Right forelimb (tissue), 1 donor: Measurements from ENCODE around the gene PAN3.
A peak's percentile ranks its signal among the peaks of the same experiment; 100 is the strongest.
"Not testable (repeated sequence)": the region's sequence is repeated elsewhere in the genome, so short reads cannot be mapped to it uniquely, and the experiment has no call there.

Experiments used
- DNase-seq: peaks from one replicate; pipeline ENCODE4 v3.0.0-alpha.2; 2018

PAN3 gene

GRCh38 chr13:28137596-28137995 is 749 bp upstream of the PAN3 start:
- peak; percentile 44 for DNase-seq

DNA sequence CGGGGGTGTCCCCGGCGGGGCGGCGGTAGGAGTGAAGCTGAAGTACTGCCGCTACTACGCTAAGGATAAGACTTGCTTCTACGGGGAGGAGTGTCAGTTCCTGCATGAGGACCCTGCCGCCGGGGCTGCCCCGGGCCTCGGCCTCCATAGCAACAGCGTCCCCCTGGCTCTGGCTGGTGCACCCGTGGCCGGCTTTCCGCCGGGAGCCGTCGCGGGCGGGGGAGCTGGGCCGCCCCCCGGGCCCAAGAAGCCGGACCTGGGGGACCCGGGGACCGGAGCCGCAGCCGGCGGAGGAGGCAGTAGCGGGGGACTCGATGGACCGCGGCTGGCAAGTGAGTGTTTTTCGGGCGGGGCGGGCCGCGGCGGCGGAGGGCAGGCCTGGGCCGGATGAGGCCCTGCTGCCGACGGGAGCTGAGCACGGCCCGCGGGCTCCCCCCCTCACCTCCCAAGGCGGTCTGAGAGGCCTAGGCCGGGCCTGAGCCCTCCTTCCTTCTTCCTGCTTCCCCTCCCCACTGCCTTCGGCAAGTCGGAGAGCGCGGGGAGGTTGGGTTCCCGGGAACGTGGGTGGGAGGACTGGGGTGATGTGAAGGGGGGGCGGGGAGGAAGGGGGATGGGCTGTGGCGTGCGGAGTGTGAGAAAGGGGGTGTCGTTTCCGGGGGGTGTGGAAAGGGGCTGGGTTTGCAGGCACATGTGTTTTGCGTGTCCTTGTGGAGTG is 568 bp downstream of the PAN3 start:
- peak; percentile 95 for DNase-seq

DNA sequence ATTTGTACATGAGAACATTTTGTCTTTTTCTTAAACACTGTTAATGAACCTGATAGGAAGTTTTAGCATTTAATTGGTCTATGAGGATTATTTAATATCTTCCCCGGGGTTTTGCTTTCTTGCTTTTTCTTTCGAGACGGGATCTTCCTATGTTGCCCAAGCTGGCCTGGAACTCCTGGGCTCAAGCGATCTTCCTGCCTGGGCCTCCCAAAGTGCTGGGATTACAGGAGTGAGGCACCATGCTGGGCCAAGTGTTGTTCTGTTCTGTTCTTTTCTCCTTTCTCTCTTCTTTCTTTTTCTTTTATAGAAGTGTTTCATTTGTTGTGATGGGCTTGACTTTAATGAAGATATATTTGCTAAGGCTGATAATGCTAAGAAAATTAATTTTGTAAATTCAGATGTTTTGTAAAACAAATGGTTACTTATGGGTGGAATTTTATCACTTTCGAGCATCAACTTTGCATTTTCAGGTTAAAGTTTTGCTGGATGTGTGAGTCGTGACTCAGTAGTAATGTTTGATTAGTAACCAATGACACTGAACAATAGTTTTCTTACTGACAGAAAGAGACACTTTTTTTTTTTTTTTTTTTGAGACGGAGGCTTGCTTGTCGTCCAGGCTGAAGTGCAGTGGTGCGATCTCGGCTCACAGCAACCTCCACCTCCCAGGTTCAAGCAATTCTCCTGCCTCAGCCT is 2.2 kb downstream of the PAN3 start:
- no peak for DNase-seq

DNA sequence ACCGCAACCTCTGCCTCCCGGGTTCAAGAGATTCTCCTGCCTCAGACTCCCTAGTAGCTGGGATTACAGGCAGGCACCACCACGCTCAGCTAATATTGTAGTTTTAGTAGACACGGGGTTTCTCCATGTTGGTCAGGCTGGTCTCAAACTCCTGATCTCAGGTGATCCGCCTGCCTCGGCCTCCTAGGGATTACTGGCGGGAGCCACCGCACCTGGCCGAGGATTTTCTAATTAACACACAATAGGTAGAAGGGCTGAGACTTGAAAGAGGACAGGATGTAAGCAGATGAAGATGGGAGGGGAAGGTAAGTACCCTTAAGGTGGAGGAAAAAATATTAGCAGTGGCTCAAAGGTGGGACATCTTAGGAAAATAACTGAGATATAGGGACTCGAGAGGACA is 3.2 kb downstream of the PAN3 start:
- not testable (repeated sequence) for DNase-seq

- DNase-seq, result no peak
Measured at GRCh38 chr13:28145049-28145448, 6.7 kb downstream of the PAN3 start.

DNA sequence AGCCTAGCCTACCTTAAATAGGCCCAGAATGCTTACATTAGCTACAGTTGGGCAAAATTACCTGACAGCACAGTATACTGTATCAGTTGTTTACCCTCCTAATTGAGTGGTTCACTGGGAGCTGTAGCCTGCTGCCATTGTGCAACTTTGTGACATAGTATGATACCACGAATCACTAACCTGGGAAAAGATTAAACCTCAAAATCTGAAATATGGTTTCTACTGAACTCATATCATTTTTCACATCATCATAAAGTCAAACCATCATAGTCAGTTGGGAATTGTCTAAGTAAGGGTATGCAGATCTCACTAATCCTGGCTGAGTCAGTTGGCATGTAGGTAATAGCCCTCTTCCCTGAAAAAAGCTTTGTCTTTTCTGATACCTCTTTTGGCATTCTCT is 9.2 kb downstream of the PAN3 start:
- no peak for DNase-seq

DNA sequence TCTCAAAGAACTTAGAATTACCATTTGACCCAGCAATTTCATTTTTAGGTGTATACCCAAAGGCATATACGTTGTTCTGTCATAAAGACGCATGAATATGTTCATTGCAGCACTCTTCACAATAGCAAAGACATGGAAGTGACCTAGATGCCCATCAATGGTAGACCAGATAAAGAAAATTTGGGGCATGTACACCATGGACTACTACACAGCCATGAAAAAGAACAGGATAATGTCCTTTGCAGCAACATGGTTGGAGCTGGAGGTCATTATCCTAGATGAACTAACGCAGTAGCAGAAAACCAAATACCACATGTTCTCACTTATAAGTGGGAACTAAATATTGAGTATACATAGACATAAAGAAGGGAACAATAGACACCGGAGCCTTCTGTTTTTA is 20.7 kb downstream of the PAN3 start:
- no peak for DNase-seq

GRCh38 chr13:28161370-28161769 is 23.0 kb downstream of the PAN3 start:
- no peak for DNase-seq

DNA sequence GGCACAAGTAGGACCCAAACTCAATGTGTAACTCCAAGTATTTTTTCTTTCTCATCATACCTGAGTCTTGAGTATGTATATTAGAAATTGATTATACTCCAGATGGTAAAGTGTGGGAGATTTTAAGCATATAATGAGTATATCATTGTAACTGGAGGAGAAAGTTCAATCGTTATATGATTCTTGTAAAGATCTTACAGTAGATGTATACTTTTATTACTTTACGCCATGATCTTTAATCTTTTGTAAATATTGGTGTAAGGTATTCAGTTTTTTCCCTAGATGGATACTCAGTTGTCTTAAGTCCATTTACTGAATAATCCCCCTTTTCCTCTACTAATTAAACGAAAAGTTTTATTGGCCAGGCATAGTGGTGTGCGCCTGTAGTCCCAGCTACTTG is 25.2 kb downstream of the PAN3 start:
- DNase-seq, result no peak

DNA sequence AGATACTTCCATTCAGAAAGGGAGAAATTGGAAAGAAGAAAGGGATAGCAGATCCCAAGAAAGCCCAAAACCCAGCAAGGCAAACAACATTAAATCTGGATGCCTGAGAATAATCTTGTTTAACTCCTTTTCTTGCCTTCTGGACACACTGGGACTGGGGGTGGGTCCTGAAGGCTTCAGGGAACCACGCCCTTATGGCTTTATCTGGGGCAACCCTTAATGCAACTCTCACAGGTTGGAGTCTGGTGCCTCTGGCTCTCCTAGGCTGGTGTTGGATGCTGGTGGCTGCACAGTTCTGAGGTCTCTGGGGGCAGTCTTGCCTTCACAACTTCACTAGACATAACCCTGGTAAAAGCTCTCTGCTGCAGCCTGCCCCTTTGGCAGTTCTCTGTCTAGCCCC is 27.9 kb downstream of the PAN3 start:
- no peak for DNase-seq

DNA sequence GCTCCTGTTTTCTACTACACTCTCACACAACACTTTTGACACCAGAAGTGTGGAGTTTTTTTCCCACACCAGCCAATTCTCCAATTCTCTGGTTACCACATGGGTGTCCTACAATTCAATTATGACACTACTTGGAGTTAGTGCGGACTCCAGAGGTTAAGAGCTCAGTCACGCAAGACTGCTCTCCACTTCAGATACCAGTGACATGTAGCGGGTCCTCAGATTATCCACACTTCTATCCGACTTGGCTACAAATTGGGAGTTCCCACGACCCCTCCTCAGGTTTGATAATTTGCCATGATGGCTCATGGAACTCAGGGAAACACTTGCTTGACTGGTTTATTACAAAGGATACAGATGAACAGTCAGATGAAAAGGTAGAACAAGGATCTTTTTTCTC is 32.9 kb downstream of the PAN3 start:
- DNase-seq, result no peak

GRCh38 chr13:28172947-28173346 is 34.6 kb downstream of the PAN3 start:
- no peak for DNase-seq

- DNase-seq, result no peak
Measured at GRCh38 chr13:28173793-28174192, 35.4 kb downstream of the PAN3 start.

GRCh38 chr13:28177327-28177726 is 39.0 kb downstream of the PAN3 start:
- DNase-seq, result no peak

DNA sequence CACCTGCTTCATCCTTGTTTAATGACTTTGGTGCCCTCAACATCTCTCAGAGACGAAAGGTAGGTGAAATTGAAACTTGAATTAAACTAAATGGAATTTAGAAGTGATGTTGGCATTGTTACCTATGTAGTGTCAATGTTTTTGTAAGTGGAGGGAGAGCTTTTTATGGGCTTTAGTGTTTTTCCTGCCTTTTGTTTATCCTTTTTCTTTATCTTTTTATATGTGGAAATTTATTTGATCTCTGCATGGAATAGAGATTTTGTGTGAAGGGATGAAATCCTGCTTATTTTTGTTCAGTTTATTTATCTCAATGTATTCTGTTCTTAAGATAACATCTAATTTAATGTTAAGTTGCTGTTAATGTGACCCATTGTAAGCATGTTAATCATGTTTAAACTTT is 39.5 kb downstream of the PAN3 start:
- no peak for DNase-seq

DNA sequence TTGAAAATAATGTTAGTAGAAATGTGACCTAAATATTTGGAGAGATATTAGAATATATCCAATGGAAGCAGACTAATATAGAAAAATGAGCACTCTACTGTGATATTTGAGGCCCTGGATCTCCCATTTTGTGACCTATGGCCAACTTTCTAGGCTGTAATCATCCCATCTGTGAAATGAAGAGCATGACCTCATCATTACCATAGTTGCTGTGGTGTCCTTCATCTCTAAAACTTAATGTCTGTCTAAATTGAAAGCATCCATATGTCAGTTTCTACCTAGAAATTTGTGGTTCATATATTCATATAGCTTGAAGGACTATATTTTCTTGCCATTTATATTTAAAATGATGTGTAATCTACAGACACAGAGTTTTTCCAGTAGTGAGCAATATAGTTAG is 41.6 kb downstream of the PAN3 start:
- no peak for DNase-seq

DNA sequence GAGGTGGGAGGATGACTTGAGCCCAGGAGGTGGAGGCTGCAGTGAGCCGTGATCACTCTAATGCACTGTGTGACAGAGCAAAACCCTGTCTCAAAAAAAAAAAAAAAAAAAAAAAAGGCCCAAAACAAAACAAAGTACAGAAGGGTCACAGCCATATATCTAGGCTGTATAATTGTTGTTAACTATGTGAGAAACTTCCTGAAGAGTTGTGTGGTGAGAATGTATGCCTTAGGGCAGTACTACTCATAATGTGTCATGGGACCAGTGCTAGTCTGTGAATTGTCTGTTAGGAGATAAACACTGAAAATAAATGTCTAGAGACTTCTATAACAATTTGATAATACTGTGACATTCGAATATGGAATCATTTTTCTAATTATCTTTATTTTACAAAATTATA is 43.1 kb downstream of the PAN3 start:
- no peak for DNase-seq

- DNase-seq, result no peak
Measured at GRCh38 chr13:28185256-28185655, 46.9 kb downstream of the PAN3 start.

GRCh38 chr13:28199089-28199488 is 60.7 kb downstream of the PAN3 start:
- DNase-seq, result no peak

DNA sequence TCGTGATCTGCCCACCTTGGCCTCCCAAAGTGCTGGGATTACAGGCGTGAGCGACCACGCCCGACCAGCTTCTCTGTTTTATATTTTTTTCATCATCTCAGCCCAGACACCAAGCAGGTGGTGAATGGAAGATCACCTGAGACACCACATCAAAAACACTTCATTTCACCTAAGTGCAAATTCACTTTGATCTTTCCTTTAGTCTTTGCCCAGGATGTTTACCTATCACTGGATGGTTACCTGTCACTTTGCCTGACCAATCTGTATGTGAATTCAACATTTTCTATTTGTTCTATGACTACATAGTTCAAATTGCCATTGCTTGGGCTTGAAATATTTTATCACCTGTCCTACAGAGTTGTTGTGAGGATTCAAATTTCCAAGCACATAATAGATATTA is 65.7 kb downstream of the PAN3 start:
- DNase-seq, result no peak

GRCh38 chr13:28204690-28205443 is 66.5 kb downstream of the PAN3 start:
- no peak for DNase-seq

DNA sequence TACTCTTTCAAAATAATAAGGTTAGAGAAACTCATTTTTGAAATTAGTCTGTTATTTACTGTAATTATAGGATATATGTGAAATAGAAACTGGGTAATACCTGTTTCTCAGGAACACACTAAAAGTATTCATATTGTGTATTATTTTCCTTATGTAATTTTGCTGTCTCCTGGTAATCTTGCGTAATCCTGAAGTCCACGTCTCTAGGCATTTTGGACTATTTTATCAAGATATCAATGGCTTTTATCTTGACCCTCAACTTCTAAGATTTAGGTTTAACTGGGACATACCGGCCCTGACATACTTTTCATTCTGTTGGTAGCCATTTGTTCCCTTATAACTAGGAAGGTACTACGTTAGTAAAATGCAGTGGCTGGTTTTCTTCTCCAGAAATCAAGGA is 80.3 kb downstream of the PAN3 start:
- no peak for DNase-seq

DNA sequence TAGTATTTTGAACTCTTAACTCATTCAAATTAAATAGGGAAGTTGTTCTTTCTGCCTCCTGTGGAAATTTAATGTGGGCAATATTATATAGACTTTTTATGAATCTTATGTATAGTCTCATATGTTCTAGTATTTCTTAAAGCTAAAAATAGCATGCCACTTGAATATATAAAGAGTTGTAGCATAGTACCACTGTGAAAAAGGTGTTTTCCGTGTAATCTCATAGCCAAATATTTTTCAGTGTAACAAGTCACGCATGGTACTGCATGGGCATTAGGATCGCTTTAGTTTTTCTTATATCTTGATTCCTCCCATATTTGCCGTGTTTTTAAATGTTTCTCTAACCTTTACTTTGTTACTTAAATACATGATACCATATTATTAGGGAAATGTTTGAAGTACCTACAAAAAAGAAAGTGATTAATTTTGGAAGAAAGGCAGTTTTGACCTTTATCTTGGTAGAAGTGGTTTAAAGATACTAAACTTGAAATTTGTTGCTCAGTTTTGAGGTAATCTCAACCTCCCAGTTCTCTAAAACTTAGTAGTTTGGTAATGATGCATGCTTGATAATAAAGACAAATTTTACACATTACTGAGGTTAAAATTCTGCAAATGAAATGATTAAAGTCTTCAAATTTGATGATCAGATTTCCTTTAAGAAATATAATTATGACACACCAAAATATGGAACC is 81.2 kb downstream of the PAN3 start:
- no peak for DNase-seq

DNA sequence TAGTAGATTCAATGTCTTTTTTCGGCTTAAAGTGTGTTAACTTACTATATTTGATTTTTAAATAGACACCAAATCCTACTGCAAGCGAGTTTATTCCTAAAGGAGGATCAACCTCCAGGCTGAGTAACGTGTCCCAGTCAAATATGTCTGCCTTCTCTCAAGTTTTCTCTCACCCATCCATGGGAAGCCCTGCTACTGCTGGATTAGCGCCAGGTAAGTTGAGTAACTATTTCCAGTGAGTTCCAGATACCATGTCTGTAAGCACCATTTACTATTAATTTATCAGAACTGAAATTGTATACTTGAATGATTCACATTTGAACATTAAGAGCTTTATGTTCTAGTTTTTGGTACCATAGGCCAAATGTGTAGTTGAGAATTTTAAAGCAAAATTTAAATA is 81.8 kb downstream of the PAN3 start:
- no peak for DNase-seq
